ENCODE results near the gene PJA2. TPM values are rescaled to one million over a fixed set of nuclear protein-coding genes. Genes with fewer than 3 reads are reported as not detected.
"Not testable (repeated sequence)": the region's sequence is repeated elsewhere in the genome, so short reads cannot be mapped to it uniquely, and the experiment has no call there.

PJA2 gene
- polyA plus RNA-seq, 3 donors: 36.2 to 74.1 (median 49.7) TPM

- no peak overlapping the region for H3K4me3 Mint-ChIP-seq
- H3K9ac ChIP-seq (ENCODE audit: insufficient read depth, low read length, poor library complexity, severe bottlenecking): no peak overlapping the region
- no peaks in the 10 kb centered on the region for H3K27me3 Mint-ChIP-seq (ENCODE audit: low read depth in 3 of 3)
- no peak overlapping the region for H3K4me3 ChIP-seq (replicated peaks in 1 of 3; ENCODE audit: low read depth in 2 of 3, low read length in 3 of 3)
- H3K4me2 ChIP-seq (replicated peaks; ENCODE audit: extremely low read depth, low read length, poor library complexity, severe bottlenecking): no peak overlapping the region
- no peaks in the 10 kb centered on the region for H3K4me1 ChIP-seq (ENCODE audit: control insufficient read depth in 1 of 2, insufficient read depth in 2 of 2, low read length in 2 of 2)
- peaks cover 22 to 35% of the 10 kb centered on the region in 2 donors for H3K9me3 ChIP-seq (replicated peaks in 1 of 2; ENCODE audit: control insufficient read depth in 1 of 2, insufficient read depth in 1 of 2, low read length in 2 of 2)
- H3K79me2 ChIP-seq (ENCODE audit: insufficient read depth, low read length): no peaks in the 10 kb centered on the region
- no peaks in the 10 kb centered on the region for H4K20me1 ChIP-seq (ENCODE audit: insufficient read depth, low read length)
- WGBS (ENCODE audit: insufficient coverage): no CpG with 5 or more reads among the region's 2 CpGs
- H3K27ac Mint-ChIP-seq: no peak overlapping the region
- peaks cover 29 to 43% (median 36%) of the 10 kb centered on the region in 7 donors for H3K9me3 Mint-ChIP-seq
- H3K4me1 Mint-ChIP-seq: no peaks in the 10 kb centered on the region
- no peak for DNase-seq
- TF ChIP-seq, protein P1, sequence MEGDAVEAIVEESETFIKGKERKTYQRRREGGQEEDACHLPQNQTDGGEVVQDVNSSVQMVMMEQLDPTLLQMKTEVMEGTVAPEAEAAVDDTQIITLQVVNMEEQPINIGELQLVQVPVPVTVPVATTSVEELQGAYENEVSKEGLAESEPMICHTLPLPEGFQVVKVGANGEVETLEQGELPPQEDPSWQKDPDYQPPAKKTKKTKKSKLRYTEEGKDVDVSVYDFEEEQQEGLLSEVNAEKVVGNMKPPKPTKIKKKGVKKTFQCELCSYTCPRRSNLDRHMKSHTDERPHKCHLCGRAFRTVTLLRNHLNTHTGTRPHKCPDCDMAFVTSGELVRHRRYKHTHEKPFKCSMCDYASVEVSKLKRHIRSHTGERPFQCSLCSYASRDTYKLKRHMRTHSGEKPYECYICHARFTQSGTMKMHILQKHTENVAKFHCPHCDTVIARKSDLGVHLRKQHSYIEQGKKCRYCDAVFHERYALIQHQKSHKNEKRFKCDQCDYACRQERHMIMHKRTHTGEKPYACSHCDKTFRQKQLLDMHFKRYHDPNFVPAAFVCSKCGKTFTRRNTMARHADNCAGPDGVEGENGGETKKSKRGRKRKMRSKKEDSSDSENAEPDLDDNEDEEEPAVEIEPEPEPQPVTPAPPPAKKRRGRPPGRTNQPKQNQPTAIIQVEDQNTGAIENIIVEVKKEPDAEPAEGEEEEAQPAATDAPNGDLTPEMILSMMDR (IDR thresholded peaks at IDR 0.05): no peak
- no peak overlapping the region for H2AFZ ChIP-seq (ENCODE audit: insufficient read depth, low read depth, low read length, poor library complexity, severe bottlenecking)
- H3K27me3 ChIP-seq (ENCODE audit: control insufficient read depth in 2 of 2, insufficient read depth in 2 of 2, low read length in 2 of 2): no peaks in the 10 kb centered on the region
- H3K36me3 Mint-ChIP-seq: no peaks in the 10 kb centered on the region
- intact Hi-C loops (cut with micrococcal nuclease): no loop called here
- H3K27ac ChIP-seq (ENCODE audit: low read depth in 1 of 2, low read length in 2 of 2): no peak overlapping the region
- no peaks in the 10 kb centered on the region for H3K36me3 ChIP-seq (replicated peaks in 1 of 2; ENCODE audit: control insufficient read depth in 1 of 2, insufficient read depth in 2 of 2, low read length in 2 of 2)
These were observed 119.5 kb downstream of the PJA2 start for GRCh38 chr5:109290231-109290630.

DNA sequence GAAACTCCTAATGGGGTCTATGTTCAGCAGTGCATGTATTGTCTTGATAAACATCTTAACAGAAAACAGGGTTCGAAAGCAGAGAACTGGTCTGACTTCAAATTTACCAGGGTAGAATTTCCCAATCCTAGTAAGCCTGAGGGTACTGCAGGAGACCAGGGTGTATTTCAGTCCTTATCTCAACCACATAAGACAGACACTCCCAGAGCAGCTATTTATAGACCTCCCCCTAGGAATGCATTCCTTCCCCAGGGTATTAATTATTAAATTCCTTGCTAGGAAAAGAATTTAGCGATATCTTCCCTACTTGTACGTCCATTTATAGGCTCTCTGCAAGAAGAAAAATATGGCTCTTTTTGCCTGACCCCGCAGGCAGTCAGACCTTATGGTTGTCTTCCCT, 123.1 kb downstream of the PJA2 start:
- H3K4me1 Mint-ChIP-seq; H3K4me2 ChIP-seq (replicated peaks; ENCODE audit: extremely low read depth, low read length, poor library complexity, severe bottlenecking); H3K27me3 ChIP-seq (ENCODE audit: control insufficient read depth in 2 of 2, insufficient read depth in 2 of 2, low read length in 2 of 2); H3K4me3 ChIP-seq (replicated peaks in 1 of 3; ENCODE audit: low read depth in 2 of 3, low read length in 3 of 3); H2AFZ ChIP-seq (ENCODE audit: insufficient read depth, low read depth, low read length, poor library complexity, severe bottlenecking); H4K20me1 ChIP-seq (ENCODE audit: insufficient read depth, low read length); H3K36me3 ChIP-seq (replicated peaks in 1 of 2; ENCODE audit: control insufficient read depth in 1 of 2, insufficient read depth in 2 of 2, low read length in 2 of 2); H3K27ac ChIP-seq (ENCODE audit: low read depth in 1 of 2, low read length in 2 of 2); H3K27ac Mint-ChIP-seq; DNase-seq; H3K79me2 ChIP-seq (ENCODE audit: insufficient read depth, low read length); H3K4me3 Mint-ChIP-seq; H3K27me3 Mint-ChIP-seq (ENCODE audit: low read depth in 3 of 3); H3K9ac ChIP-seq (ENCODE audit: insufficient read depth, low read length, poor library complexity, severe bottlenecking); H3K4me1 ChIP-seq (ENCODE audit: control insufficient read depth in 1 of 2, insufficient read depth in 2 of 2, low read length in 2 of 2); H3K36me3 Mint-ChIP-seq; intact Hi-C loops (cut with micrococcal nuclease): not testable (repeated sequence)
- 83% methylated on average over 1 of the region's 4 CpGs for WGBS (ENCODE audit: insufficient coverage)
- H3K9me3 ChIP-seq (replicated peaks in 1 of 2; ENCODE audit: control insufficient read depth in 1 of 2, insufficient read depth in 1 of 2, low read length in 2 of 2): peaks cover 22 to 35% of the 10 kb centered on the region in 2 donors
- H3K9me3 Mint-ChIP-seq: peaks cover 28 to 48% (median 42%) of the 10 kb centered on the region in 7 donors

All from CD14-positive monocyte (primary cell).